ENCODE data around the gene MGAT4A. TPM values are rescaled to one million over a fixed set of nuclear protein-coding genes. Genes with fewer than 3 reads are reported as not detected.

Gene MGAT4A
- total and polyA plus RNA-seq, 9 of the 15 experiments (the other 6 are each of a cell fraction or from before 2014, with no cell fraction given): 0.03 to 0.53 (median 0.18) TPM; not detected in 2

DNA sequence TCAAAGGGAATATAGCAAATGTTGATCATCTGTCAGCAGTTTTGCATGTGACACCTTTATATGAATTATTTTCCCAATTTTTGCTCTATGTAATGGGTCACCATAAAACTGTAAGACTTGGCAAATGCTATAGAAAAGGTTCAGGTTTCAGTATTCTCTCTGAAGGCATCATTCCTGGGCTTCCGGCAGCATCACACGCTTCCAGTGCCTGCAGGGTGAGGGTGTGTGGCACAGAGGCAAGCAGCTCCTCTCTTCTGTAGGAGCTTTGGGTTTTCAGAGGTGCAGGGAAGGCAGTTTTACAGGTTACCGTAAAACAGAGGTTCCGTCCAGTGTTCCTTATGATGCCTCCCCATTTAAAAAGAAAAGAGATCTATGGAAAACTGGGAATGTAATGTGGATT is 141.4 kb downstream of the MGAT4A start:
- Histone ChIP-seq H3K9ac (ENCODE audit: insufficient read depth in 1 of 2, low read depth in 2 of 2, low read length in 2 of 2) (no peak overlapping the region), H3K4me3 (no peak overlapping the region), H3K4me2 (ENCODE audit: insufficient read depth, low read length) (no peak overlapping the region), H3K4me1 (replicated peaks in 1 of 2; ENCODE audit: control insufficient read depth in 2 of 2, insufficient read depth in 2 of 2, low read length in 2 of 2) (no peaks in the 10 kb centered on the region), H3K9me3 (replicated peaks; ENCODE audit: control insufficient read depth, insufficient read depth, low read depth, low read length) (no peaks in the 10 kb centered on the region), H3K79me2 (ENCODE audit: control insufficient read depth, insufficient read depth, low read length) (no peaks in the 10 kb centered on the region), H3K27ac (ENCODE audit: extremely low read depth, low read depth, low read length) (no peak overlapping the region), H4K20me1 (replicated peaks; ENCODE audit: control insufficient read depth, insufficient read depth, low read length) (no peaks in the 10 kb centered on the region; the same call in 1 of the 2 replicates), H3K36me3 (ENCODE audit: control insufficient read depth, insufficient read depth, low read length) (no peaks in the 10 kb centered on the region; the same call in 2 of the 3 replicates), H2AFZ (ENCODE audit: low read depth, low read length) (no peak overlapping the region), H3K27me3 (ENCODE audit: control insufficient read depth in 2 of 2, insufficient read depth in 2 of 2, low read length in 2 of 2) (no peaks in the 10 kb centered on the region), H3K9me1 (ENCODE audit: control insufficient read depth, insufficient read depth, low read length) (no peaks in the 10 kb centered on the region)
- ChIA-PET CTCF (ENCODE audit: low intra/inter-chr PET ratio) (no interaction called here), POLR2A (no interaction called here)
- no peak for DNase-seq (ENCODE audit: extremely low read depth in 1 of 4, low spot score in 3 of 4)
- BruUV-seq (replicated peaks): no TSS peak
- 87% methylated on average over 4 of the region's 4 CpGs for WGBS (ENCODE audit: insufficient coverage, low coverage, missing lambda C conversion rate)
- intact Hi-C loops (cut with micrococcal nuclease) (no loop called here), in situ Hi-C loops (cut with MboI) (no loop called here)
- ATAC-seq: no peak
- FAIRE-seq: no peak
- no peak for TF ChIP-seq HCFC1 (IDR thresholded peaks at IDR 0.05; ENCODE audit: low read depth, low read length)
- TF ChIP-seq ZNF764 (CRISPR knock-in tag; IDR thresholded peaks at IDR 0.05; ENCODE audit: low read depth): no peak
- no peak for TF ChIP-seq ZNF224 (CRISPR knock-in tag; IDR thresholded peaks at IDR 0.05)
- no peak for TF ChIP-seq FOXA1 (IDR thresholded peaks at IDR 0.05; ENCODE audit: borderline replicate concordance)
- TF ChIP-seq, protein P1, sequence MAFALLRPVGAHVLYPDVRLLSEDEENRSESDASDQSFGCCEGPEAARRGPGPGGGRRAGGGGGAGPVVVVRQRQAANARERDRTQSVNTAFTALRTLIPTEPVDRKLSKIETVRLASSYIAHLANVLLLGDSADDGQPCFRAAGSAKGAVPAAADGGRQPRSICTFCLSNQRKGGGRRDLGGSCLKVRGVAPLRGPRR (CRISPR knock-in tag; IDR thresholded peaks at IDR 0.05): no peak
- no peak for TF ChIP-seq L3MBTL2 (IDR thresholded peaks at IDR 0.05)
- no peak for TF ChIP-seq PRMT5 (CRISPR knock-in tag; IDR thresholded peaks at IDR 0.05)
- TF ChIP-seq, protein P2, sequence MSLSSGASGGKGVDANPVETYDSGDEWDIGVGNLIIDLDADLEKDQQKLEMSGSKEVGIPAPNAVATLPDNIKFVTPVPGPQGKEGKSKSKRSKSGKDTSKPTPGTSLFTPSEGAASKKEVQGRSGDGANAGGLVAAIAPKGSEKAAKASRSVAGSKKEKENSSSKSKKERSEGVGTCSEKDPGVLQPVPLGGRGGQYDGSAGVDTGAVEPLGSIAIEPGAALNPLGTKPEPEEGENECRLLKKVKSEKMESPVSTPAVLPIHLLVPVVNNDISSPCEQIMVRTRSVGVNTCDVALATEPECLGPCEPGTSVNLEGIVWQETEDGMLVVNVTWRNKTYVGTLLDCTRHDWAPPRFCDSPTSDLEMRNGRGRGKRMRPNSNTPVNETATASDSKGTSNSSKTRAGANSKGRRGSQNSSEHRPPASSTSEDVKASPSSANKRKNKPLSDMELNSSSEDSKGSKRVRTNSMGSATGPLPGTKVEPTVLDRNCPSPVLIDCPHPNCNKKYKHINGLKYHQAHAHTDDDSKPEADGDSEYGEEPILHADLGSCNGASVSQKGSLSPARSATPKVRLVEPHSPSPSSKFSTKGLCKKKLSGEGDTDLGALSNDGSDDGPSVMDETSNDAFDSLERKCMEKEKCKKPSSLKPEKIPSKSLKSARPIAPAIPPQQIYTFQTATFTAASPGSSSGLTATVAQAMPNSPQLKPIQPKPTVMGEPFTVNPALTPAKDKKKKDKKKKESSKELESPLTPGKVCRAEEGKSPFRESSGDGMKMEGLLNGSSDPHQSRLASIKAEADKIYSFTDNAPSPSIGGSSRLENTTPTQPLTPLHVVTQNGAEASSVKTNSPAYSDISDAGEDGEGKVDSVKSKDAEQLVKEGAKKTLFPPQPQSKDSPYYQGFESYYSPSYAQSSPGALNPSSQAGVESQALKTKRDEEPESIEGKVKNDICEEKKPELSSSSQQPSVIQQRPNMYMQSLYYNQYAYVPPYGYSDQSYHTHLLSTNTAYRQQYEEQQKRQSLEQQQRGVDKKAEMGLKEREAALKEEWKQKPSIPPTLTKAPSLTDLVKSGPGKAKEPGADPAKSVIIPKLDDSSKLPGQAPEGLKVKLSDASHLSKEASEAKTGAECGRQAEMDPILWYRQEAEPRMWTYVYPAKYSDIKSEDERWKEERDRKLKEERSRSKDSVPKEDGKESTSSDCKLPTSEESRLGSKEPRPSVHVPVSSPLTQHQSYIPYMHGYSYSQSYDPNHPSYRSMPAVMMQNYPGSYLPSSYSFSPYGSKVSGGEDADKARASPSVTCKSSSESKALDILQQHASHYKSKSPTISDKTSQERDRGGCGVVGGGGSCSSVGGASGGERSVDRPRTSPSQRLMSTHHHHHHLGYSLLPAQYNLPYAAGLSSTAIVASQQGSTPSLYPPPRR (CRISPR knock-in tag; IDR thresholded peaks at IDR 0.05; ENCODE audit: borderline replicate concordance): no peak
- TF ChIP-seq, protein P3, sequence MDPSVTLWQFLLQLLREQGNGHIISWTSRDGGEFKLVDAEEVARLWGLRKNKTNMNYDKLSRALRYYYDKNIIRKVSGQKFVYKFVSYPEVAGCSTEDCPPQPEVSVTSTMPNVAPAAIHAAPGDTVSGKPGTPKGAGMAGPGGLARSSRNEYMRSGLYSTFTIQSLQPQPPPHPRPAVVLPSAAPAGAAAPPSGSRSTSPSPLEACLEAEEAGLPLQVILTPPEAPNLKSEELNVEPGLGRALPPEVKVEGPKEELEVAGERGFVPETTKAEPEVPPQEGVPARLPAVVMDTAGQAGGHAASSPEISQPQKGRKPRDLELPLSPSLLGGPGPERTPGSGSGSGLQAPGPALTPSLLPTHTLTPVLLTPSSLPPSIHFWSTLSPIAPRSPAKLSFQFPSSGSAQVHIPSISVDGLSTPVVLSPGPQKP (CRISPR knock-in tag; IDR thresholded peaks at IDR 0.05): no peak
- TF ChIP-seq ZC3H4 (CRISPR knock-in tag; IDR thresholded peaks at IDR 0.05; ENCODE audit: borderline replicate concordance): no peak
- TF ChIP-seq, protein P4, sequence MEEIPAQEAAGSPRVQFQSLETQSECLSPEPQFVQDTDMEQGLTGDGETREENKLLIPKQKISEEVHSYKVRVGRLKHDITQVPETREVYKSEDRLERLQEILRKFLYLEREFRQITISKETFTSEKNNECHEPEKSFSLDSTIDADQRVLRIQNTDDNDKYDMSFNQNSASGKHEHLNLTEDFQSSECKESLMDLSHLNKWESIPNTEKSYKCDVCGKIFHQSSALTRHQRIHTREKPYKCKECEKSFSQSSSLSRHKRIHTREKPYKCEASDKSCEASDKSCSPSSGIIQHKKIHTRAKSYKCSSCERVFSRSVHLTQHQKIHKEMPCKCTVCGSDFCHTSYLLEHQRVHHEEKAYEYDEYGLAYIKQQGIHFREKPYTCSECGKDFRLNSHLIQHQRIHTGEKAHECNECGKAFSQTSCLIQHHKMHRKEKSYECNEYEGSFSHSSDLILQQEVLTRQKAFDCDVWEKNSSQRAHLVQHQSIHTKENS (CRISPR knock-in tag; IDR thresholded peaks at IDR 0.05): no peak
- TF ChIP-seq MIER1 (IDR thresholded peaks at IDR 0.05; ENCODE audit: low read depth): no peak
- TF ChIP-seq KDM2B (CRISPR knock-in tag; IDR thresholded peaks at IDR 0.05): no peak
- TF ChIP-seq, protein P5, sequence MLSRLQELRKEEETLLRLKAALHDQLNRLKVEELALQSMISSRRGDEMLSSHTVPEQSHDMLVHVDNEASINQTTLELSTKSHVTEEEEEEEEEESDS (CRISPR knock-in tag; IDR thresholded peaks at IDR 0.05): no peak
- no peak for TF ChIP-seq NFATC3 (IDR thresholded peaks at IDR 0.05)
- no peak for TF ChIP-seq ZNF408 (CRISPR knock-in tag; IDR thresholded peaks at IDR 0.05; ENCODE audit: low read depth)
- no peak for TF ChIP-seq ZFX (CRISPR knock-in tag; IDR thresholded peaks at IDR 0.05)

Data from K562 (cell line).